Chondrocyte (in vitro differentiated cells): ENCODE data around the gene PMIS2. TPM values are rescaled to one million over a fixed set of nuclear protein-coding genes. Genes with fewer than 3 reads are reported as not detected.
A peak's percentile ranks its signal among the peaks of the same experiment; 100 is the strongest.

Experiments used
- DNase-seq: peaks from one replicate; pipeline ENCODE4 v3.0.0; 2021; ENCODE audit warnings: mixed read lengths, low spot score
- H3K27ac Mint-ChIP-seq: one replicate; pipeline ENCODE4 v1.8.0; 2021; ENCODE audit warnings: mild to moderate bottlenecking, moderate library complexity, mixed read lengths; ENCODE audit not compliant: unreplicated experiment
- H3K27me3 Mint-ChIP-seq: 2 replicates; pipeline ENCODE4 v1.8.0; 2021; ENCODE audit warnings: low read depth, mixed read lengths
- H3K36me3 Mint-ChIP-seq: 2 replicates; pipeline ENCODE4 v1.8.0; 2021; ENCODE audit warnings: low read depth, mixed read lengths
- H3K4me1 Mint-ChIP-seq: 2 replicates; pipeline ENCODE4 v1.8.0; 2021; ENCODE audit warnings: low read depth, mild to moderate bottlenecking, mixed read lengths
- H3K4me3 Mint-ChIP-seq: one replicate; pipeline ENCODE4 v1.8.0; 2021; ENCODE audit warnings: mild to moderate bottlenecking, moderate library complexity, mixed read lengths; ENCODE audit not compliant: unreplicated experiment
- H3K9me3 Mint-ChIP-seq: 2 replicates; pipeline ENCODE4 v1.8.0; 2021; ENCODE audit warnings: low read depth, mixed read lengths
- total RNA-seq: library from RNA; stranded (reverse); gene quantifications from 3 replicates; pipeline ENCODE4 v1.2.1, GENCODE V29; 2021
- TF ChIP-seq, protein P1 (sequence below): fragments of 200-600 bp; sonication (generic); IDR thresholded peaks from 2 replicates; pipeline ENCODE4 v1.5.0; 2021; ENCODE audit warnings: antibody characterized with exemption, mild to moderate bottlenecking, moderate library complexity

Gene PMIS2
- total RNA-seq, 1 donor from 2014 or later = not detected

DNA sequence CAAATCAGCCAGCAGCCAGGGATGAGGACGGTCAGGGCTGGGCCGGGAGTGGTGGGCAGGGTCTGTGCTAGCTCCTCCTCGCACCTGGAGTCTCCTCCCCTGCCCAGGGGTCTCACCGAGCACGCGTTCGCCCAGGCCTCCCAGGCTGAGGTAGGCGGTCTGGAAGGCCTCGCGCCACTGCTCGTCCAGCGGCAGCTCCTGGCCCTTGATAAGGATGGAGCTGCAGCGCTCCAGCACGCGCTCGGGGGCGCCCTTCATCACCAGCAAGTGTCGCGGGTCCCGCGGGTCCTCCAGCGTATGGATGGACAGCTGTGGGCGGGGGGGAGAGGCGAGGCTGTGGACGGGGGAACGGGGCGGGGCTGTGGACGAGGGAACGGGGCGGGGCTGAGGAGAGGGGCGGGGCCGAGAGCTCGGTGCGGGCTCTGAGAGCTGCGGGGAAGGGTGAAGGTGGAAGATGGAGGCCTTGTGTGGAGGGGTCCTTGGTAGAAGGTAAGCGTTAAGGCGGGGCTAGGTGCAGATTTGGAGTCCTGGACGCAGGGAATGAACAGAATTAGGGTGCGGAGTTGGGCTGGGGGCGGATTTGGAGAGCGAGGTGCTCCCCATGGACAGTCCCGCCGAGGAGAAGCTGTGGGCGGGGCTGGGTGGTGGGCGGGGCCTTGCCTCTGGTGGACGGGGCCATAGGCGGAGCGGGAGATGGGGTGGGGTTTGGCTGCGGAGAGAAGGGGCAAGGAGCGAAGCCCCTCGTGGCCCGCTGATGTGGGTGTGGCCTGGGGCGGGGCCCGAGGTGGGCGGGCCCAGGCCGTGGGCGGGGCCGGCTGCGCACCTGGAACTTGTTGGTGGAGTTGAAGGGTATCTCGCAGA lies 28.2 kb upstream of the PMIS2 start:
- Mint-ChIP-seq H3K27me3 (peaks cover 41% of the 10 kb centered on the region), H3K9me3 (no peaks in the 10 kb centered on the region), H3K27ac (no peak overlapping the region), H3K4me3 (peak overlapping the region; percentile 76), H3K4me1 (peaks cover 4% of the 10 kb centered on the region), H3K36me3 (no peaks in the 10 kb centered on the region)
- peak; percentile 81 for DNase-seq
- TF ChIP-seq, protein P1, sequence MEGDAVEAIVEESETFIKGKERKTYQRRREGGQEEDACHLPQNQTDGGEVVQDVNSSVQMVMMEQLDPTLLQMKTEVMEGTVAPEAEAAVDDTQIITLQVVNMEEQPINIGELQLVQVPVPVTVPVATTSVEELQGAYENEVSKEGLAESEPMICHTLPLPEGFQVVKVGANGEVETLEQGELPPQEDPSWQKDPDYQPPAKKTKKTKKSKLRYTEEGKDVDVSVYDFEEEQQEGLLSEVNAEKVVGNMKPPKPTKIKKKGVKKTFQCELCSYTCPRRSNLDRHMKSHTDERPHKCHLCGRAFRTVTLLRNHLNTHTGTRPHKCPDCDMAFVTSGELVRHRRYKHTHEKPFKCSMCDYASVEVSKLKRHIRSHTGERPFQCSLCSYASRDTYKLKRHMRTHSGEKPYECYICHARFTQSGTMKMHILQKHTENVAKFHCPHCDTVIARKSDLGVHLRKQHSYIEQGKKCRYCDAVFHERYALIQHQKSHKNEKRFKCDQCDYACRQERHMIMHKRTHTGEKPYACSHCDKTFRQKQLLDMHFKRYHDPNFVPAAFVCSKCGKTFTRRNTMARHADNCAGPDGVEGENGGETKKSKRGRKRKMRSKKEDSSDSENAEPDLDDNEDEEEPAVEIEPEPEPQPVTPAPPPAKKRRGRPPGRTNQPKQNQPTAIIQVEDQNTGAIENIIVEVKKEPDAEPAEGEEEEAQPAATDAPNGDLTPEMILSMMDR = peak; percentile 25

DNA sequence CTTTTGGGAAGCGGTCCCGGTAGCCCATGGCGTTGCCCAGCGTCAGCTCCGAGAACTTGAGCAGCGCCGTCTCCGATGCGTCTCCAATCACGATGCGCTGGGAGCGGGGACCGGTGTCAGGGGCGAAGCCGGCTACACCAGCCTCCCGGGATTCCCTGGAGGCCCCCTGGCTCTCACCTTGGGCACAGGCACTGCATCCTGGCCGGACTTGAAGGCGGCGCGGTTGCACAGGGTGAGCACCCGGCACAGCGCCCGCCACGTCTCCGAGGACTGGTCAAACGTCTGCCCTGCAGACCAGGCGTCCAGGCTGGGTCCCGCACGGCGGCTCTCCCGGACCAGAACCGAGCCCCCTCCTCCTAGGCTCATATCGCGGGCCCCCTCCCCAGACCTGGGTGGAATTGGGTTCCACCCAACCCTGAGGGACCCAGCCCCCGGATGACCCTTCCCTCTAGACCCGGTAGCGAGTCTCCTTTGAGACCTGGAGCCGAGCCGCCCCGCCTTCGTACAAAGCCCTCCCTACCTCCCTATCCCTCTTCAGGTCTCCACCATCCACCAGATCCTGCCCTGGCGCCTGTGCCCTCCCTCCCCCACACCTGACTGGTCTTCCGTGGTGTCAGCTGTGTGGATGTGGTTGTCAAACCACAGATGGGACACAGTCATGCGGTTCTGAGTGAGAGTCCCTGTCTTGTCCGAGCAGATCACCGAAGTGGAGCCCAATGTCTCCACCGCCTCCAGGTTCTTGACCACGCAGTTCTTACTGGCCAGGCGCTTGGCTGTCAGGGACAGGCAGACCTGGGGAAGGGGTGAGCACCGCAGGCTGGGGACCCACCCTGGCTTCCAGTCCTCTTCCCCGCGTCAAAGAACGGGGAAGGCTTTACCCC lies 27.3 kb upstream of the PMIS2 start:
- peaks cover 41% of the 10 kb centered on the region for H3K27me3 Mint-ChIP-seq
- H3K4me3 Mint-ChIP-seq = peak overlapping the region; percentile 76
- H3K36me3 Mint-ChIP-seq = no peaks in the 10 kb centered on the region

DNA sequence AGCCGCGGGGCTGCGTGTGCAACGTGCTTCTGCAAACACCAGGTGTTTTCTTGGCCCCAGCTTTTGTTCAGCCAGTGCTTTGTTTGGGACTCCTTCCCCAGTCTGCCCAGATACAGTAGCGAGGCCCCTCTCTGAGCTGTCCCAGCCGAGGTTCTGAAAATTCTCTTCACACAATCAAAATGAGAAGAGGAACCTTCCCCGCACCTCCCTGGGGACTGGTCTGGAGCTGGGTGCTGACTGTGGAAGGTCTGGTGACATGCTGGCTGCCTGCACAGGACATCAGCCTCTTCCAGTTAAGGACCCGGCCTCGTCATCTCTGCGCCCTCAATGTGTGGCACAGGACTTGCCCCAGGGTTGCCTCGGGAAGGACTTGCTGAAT lies 26.7 kb upstream of the PMIS2 start:
- no peak overlapping the region for H3K27ac Mint-ChIP-seq
- H3K9me3 Mint-ChIP-seq = no peaks in the 10 kb centered on the region
- H3K4me3 Mint-ChIP-seq = no peak overlapping the region
- H3K27me3 Mint-ChIP-seq = peaks cover 41% of the 10 kb centered on the region
- TF ChIP-seq, protein P1 = no peak
- H3K4me1 Mint-ChIP-seq = peaks cover 4% of the 10 kb centered on the region
- no peaks in the 10 kb centered on the region for H3K36me3 Mint-ChIP-seq
- no peak for DNase-seq

More for the DNA sequence above, 27.3 kb upstream of the PMIS2 start:
- Mint-ChIP-seq H3K27ac (no peak overlapping the region), H3K4me1 (peaks cover 4% of the 10 kb centered on the region), H3K9me3 (no peaks in the 10 kb centered on the region)
- peak; percentile 74 for DNase-seq
- TF ChIP-seq, protein P1 = no peak

DNA sequence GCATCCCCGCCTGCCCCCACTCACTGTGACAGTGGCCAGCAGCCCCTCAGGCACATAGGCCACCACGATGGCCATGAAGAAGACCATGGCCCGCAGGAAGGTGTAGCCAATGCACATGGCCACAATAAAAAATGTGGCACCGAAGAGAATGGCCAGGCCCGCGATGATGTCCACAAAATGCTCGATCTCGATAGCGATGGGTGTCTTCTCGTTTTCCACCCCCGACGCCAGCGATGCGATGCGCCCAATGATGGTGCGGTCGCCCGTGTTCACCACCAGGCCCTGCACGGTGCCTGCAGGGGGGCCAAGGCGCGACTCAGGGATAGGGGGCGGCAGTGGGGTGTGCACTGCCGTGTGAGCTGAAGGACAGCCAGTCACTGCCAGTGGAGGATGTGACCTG lies 26.2 kb upstream of the PMIS2 start:
- TF ChIP-seq, protein P1 = no peak
- H3K4me3 Mint-ChIP-seq = no peak overlapping the region
- DNase-seq = no peak
- H3K4me1 Mint-ChIP-seq = peaks cover 4% of the 10 kb centered on the region
- H3K9me3 Mint-ChIP-seq = no peaks in the 10 kb centered on the region
- H3K27me3 Mint-ChIP-seq = peaks cover 41% of the 10 kb centered on the region
- H3K27ac Mint-ChIP-seq = no peak overlapping the region
- no peaks in the 10 kb centered on the region for H3K36me3 Mint-ChIP-seq

DNA sequence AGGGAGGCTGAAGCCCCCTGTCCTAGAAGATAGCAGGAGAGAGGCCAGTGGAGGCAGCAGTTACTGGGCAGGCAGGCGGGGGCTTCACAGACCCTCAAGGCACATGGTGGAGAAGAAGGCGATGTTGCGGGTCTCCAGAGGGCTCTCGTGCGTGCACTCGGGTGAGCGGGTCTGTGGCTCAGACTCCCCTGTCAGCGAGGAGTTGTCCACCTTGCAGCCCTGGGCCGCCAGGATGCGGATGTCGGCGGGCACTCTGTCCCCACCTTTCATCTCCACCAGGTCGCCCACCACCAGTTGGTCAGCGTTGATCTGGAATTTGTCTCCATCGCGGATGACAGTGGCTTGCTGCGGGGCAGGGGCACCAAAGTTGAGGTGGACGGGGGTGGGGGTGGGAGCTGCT lies 25.7 kb upstream of the PMIS2 start:
- H3K4me1 Mint-ChIP-seq = peaks cover 4% of the 10 kb centered on the region
- H3K9me3 Mint-ChIP-seq = no peaks in the 10 kb centered on the region
- H3K4me3 Mint-ChIP-seq = no peak overlapping the region
- no peak overlapping the region for H3K27ac Mint-ChIP-seq
- peaks cover 41% of the 10 kb centered on the region for H3K27me3 Mint-ChIP-seq
- TF ChIP-seq, protein P1 = no peak
- H3K36me3 Mint-ChIP-seq = no peaks in the 10 kb centered on the region
- no peak for DNase-seq
